Measurements from ENCODE around the gene PSMG4. TPM values are rescaled to one million over a fixed set of nuclear protein-coding genes. Genes with fewer than 3 reads are reported as not detected.

Gene PSMG4
- total and polyA plus RNA-seq, 8 donors: 16.9 to 27.5 (median 22.2) TPM

DNA sequence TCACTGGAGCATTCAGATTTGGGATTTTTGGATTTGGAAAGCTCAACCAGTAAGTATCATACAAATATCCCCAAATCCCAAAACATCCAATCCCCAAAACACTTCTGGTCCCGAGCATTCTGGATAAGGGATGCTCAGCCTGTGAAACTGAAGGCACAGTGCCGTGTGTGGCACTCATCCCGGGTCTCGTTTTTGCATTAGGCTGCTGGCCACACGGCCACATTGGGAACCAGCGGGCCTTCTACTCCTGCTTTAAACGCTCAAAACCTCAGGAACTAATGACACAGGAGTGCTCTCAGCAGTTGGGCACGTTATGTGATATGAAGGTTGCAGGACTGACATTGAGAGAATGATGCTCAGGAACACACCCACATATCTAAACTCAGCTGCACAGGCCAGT lies 35.6 kb downstream of the PSMG4 start:
- Histone ChIP-seq H3K4me1 (no peaks in the 10 kb centered on the region), H3K27ac (no peak overlapping the region), H3K36me3 (peaks cover 0 to 4% of the 10 kb centered on the region in 2 donors), H3K27me3 (no peaks in the 10 kb centered on the region), H3K9me3 (no peaks in the 10 kb centered on the region), H3K4me3 (no peak overlapping the region)
- no peak for DNase-seq
- intact Hi-C loops (cut with DNase I): no loop called here
- TF ChIP-seq, protein P1, sequence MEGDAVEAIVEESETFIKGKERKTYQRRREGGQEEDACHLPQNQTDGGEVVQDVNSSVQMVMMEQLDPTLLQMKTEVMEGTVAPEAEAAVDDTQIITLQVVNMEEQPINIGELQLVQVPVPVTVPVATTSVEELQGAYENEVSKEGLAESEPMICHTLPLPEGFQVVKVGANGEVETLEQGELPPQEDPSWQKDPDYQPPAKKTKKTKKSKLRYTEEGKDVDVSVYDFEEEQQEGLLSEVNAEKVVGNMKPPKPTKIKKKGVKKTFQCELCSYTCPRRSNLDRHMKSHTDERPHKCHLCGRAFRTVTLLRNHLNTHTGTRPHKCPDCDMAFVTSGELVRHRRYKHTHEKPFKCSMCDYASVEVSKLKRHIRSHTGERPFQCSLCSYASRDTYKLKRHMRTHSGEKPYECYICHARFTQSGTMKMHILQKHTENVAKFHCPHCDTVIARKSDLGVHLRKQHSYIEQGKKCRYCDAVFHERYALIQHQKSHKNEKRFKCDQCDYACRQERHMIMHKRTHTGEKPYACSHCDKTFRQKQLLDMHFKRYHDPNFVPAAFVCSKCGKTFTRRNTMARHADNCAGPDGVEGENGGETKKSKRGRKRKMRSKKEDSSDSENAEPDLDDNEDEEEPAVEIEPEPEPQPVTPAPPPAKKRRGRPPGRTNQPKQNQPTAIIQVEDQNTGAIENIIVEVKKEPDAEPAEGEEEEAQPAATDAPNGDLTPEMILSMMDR (IDR thresholded peaks at IDR 0.05): no peak
- ATAC-seq: no peak

DNA sequence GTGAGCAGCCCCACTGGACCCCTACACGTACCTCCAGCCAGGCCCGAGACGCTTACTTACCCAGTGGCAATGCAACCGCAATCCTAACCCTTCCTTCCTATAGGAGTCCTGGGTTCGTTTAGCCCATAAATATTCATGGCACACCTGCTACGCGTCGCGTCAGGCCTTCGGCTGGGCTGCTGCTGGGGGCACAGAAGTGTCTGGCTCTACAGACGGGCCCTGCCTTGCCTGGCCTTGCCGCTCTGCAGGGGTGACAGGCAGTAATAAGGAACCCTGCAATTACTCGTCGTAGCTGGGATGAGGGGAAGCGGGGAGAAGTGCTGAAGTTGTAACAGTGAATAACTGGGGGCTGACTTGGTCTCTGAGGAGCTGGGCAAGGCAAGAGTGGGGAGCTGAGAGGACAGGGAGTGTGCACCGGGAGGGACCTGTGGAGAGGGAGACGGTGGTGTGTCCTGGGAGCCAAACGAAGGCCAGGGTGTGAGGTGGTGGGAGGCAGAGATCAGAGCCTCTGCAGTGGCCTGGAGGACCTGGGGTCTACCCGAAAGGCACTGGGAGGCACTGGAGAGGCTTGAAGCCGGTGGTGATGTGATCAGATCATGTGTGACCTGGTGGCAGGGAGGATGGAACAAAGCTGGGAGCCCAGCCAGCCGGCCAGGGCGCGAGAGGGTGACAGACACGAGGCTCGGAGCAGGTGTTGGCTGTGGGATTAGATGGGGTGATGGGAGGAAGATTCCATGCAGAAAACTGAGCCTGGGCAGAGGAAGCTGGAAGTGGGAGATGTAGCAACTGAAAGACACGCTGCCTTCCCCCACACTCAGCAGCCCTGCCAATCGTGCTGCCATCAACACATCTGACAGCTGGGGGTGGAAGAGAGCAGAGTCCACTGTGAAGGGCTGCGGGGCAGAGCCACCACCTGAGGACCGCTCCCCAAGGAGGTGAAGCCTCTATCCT lies 36.4 kb downstream of the PSMG4 start:
- peaks cover 0 to 4% of the 10 kb centered on the region in 2 donors for H3K36me3 ChIP-seq
- H3K4me3 ChIP-seq: no peak overlapping the region
- ATAC-seq: peak; percentile 37
- no peaks in the 10 kb centered on the region for H3K4me1 ChIP-seq
- no peak overlapping the region for H3K27ac ChIP-seq
- intact Hi-C loops (cut with DNase I): no loop called here
- DNase-seq: peak in 1 of 4 donors; percentile 15
- H3K9me3 ChIP-seq: no peaks in the 10 kb centered on the region
- TF ChIP-seq, protein P1 (IDR thresholded peaks at IDR 0.05): no peak
- no peaks in the 10 kb centered on the region for H3K27me3 ChIP-seq

DNA sequence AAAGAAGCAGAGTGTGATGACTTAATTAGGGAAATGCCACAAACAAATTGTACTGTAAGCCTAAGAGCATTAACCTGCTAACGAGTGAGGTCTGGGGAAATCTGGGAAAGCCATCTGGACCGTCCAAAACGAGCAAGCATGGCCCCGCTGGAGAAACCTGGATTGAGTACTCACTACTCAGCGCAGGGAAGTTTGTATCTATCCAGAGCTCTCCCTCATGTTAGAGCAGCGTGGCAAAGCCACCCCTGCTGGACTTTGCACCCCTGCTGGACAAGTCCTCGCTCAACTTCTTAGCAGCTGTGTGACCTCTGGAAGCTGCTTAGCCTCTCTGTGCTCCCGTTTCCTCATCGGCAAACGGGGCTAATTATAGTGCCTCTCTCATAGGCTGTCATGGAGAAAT lies 37.3 kb downstream of the PSMG4 start:
- intact Hi-C loops (cut with DNase I): no loop called here
- TF ChIP-seq, protein P1 (IDR thresholded peaks at IDR 0.05): no peak
- ATAC-seq: no peak
- Histone ChIP-seq H3K9me3 (no peaks in the 10 kb centered on the region), H3K4me3 (no peak overlapping the region), H3K27me3 (no peaks in the 10 kb centered on the region), H3K4me1 (no peaks in the 10 kb centered on the region), H3K36me3 (peaks cover 0 to 4% of the 10 kb centered on the region in 2 donors), H3K27ac (no peak overlapping the region)
- DNase-seq: no peak

DNA sequence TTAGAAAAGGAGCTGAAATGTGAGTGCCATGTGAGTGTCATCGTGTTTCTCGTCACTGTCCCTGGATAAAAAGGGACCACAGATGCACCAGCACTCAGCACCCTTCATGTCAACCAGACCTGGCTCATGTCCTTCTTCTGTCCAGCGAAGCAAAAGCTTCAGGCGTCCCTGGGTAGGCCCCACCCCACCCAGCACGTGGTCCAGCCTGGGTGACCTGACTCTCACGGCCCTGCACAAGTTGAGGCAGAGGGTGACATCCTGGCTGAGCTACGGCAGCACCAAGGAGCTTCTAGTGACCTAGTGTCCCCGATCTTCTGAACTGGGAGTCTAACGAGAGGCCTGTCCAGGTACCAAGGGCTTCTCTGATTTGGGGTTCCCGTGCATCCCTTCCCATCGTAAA lies 37.8 kb downstream of the PSMG4 start:
- H3K27ac ChIP-seq: no peak overlapping the region
- ATAC-seq: no peak
- DNase-seq: no peak

DNA sequence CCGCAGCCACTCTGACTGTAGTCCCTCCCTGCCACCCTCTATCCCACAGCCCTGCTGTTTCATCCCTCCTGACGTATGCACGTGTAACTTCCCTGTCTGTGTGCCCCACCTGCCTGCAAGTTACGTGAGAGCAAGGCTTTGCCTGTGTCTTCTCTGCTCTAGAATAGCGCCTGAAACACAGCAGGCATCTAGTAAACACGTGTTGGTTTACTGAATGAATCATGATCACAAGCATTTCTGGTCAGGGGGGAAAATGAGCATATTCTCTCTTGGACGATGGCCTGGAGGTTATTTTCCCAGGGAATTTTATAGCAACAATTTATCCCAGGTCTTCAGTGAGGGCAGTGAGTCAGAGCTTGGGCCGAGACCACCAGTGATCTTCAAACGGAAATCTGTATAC lies 38.3 kb downstream of the PSMG4 start:
- Histone ChIP-seq H3K4me1 (no peaks in the 10 kb centered on the region), H3K36me3 (peaks cover 0 to 4% of the 10 kb centered on the region in 2 donors), H3K9me3 (no peaks in the 10 kb centered on the region), H3K4me3 (no peak overlapping the region), H3K27me3 (no peaks in the 10 kb centered on the region), H3K27ac (no peak overlapping the region)
- intact Hi-C loops (cut with DNase I): no loop called here
- ATAC-seq (no peak), DNase-seq (no peak)
- TF ChIP-seq, protein P1 (IDR thresholded peaks at IDR 0.05): no peak

More for the DNA sequence above, 37.8 kb downstream of the PSMG4 start:
- TF ChIP-seq, protein P1 (IDR thresholded peaks at IDR 0.05): no peak
- peaks cover 0 to 4% of the 10 kb centered on the region in 2 donors for H3K36me3 ChIP-seq
- no peaks in the 10 kb centered on the region for H3K4me1 ChIP-seq
- no peaks in the 10 kb centered on the region for H3K27me3 ChIP-seq
- intact Hi-C loops (cut with DNase I): no loop called here
- H3K4me3 ChIP-seq: no peak overlapping the region
- no peaks in the 10 kb centered on the region for H3K9me3 ChIP-seq

Data from left lung (tissue), 10 donors.